Right ventricle myocardium superior (tissue), 1 donor: ENCODE data around the gene SPIRE2. TPM values are rescaled to one million over a fixed set of nuclear protein-coding genes. Genes with fewer than 3 reads are reported as not detected.
"Not testable (repeated sequence)": the region's sequence is repeated elsewhere in the genome, so short reads cannot be mapped to it uniquely, and the experiment has no call there.

Experiments used
- ATAC-seq: fragments of 200-7000 bp; cut with Tn5 transposase; one replicate; pipeline ENCODE4 v1.9.1; 2020; ENCODE audit warnings: mild to moderate bottlenecking; ENCODE audit not compliant: poor library complexity
- DNase-seq: peaks from one replicate; pipeline ENCODE4 v3.0.0-alpha.2; 2020
- intact Hi-C: fragments of 100-400 bp; cut with DNase I; formaldehyde crosslinking; loops from one replicate; pipeline ENCODE4 v1.11.2; 2022
- total RNA-seq: library from RNA; stranded (reverse); fragmentation: NEBNext Ultra II Directional; extraction: Animal tissue kit (Norgen Biotek cat#: 25700); gene quantifications from one replicate; pipeline ENCODE4 v1.2.1, GENCODE V29; 2021
- donor health status: DM: no; HTN: yes; CAD: no; lungs with severe emphysema.

The SPIRE2 gene
- total RNA-seq, 1 donor from 2014 or later: 1.2 TPM

GRCh38 chr16:89903908-89904515, 75.7 kb downstream of the SPIRE2 start:
- no peak for ATAC-seq
- no peak for DNase-seq
- intact Hi-C loops: no loop called here

GRCh38 chr16:89904606-89905510, 76.6 kb downstream of the SPIRE2 start:
- intact Hi-C loops: no loop called here
- DNase-seq (no peak), ATAC-seq (no peak)

- DNase-seq (no peak), ATAC-seq (no peak)
- intact Hi-C loops: no loop called here
Measured at GRCh38 chr16:89905511-89906139, 77.3 kb downstream of the SPIRE2 start.

GRCh38 chr16:89906140-89907025, 78.1 kb downstream of the SPIRE2 start:
- intact Hi-C loops: no loop called here
- ATAC-seq: no peak
- no peak for DNase-seq

GRCh38 chr16:89907055-89907814, 79.0 kb downstream of the SPIRE2 start:
- no peak for ATAC-seq
- no peak for DNase-seq
- intact Hi-C loops: no loop called here

GRCh38 chr16:89908236-89908635, 80.0 kb downstream of the SPIRE2 start:
- ATAC-seq (no peak), DNase-seq (no peak)
- intact Hi-C loops: no loop called here

GRCh38 chr16:89909777-89910716, 81.8 kb downstream of the SPIRE2 start:
- ATAC-seq (peak; percentile 84), DNase-seq (peak; percentile 91)
- intact Hi-C loops: no loop called here

- ATAC-seq: peak; percentile 4
- no peak for DNase-seq
- intact Hi-C loops: no loop called here
Measured at GRCh38 chr16:89910717-89911354, 82.6 kb downstream of the SPIRE2 start.

- DNase-seq (no peak), ATAC-seq (no peak)
- intact Hi-C loops: no loop called here
Measured at GRCh38 chr16:89911375-89911774, 83.1 kb downstream of the SPIRE2 start.

GRCh38 chr16:89912143-89912542, 83.9 kb downstream of the SPIRE2 start:
- intact Hi-C loops: no loop called here
- DNase-seq (no peak), ATAC-seq (no peak)

- intact Hi-C loops: no loop called here
- DNase-seq: no peak
- no peak for ATAC-seq
Measured at GRCh38 chr16:89912627-89913026, 84.4 kb downstream of the SPIRE2 start.

- ATAC-seq (no peak), DNase-seq (no peak)
- intact Hi-C loops: no loop called here
Measured at GRCh38 chr16:89913408-89914387, 85.4 kb downstream of the SPIRE2 start.

GRCh38 chr16:89914642-89915285, 86.5 kb downstream of the SPIRE2 start:
- ATAC-seq, intact Hi-C loops, DNase-seq: not testable (repeated sequence)

GRCh38 chr16:89915303-89916232, 87.3 kb downstream of the SPIRE2 start:
- ATAC-seq: no peak
- intact Hi-C loops: no loop called here
- no peak for DNase-seq
